B cell (primary cell): Measurements from ENCODE around the gene AMPH. TPM values are rescaled to one million over a fixed set of nuclear protein-coding genes. Genes with fewer than 3 reads are reported as not detected.

ENCODE experiments used
- ATAC-seq: fragments of 200-7000 bp; cut with Tn5 transposase; one replicate; pipeline ENCODE4 v1.10.0; 2021; ENCODE audit warnings: low read depth, mild to moderate bottlenecking, moderate number of reproducible peaks, moderate library complexity
- CTCF ChIA-PET: fragments of 350-600 bp; sonication (Branson Sonifier 250); formaldehyde crosslinking; loops from one replicate; lab custom pipeline; 2021; ENCODE audit warnings: antibody characterized with exemption, inconsistent platforms; lab: Charles Lee
- POLR2A ChIA-PET: fragments of 350-600 bp; sonication (Branson Sonifier 250); formaldehyde crosslinking; loops from one replicate; lab custom pipeline; 2021; ENCODE audit warnings: antibody characterized with exemption; lab: Charles Lee
- DNase-seq: peaks from one replicate; pipeline ENCODE4 v3.0.0; 2013
- H2AFZ ChIP-seq: 2 replicates; pipeline ENCODE4 v1.6.1; 2012; ENCODE audit warnings: mild to moderate bottlenecking, low read depth, low read length; ENCODE audit not compliant: insufficient read depth, poor library complexity, severe bottlenecking
- H3K27ac ChIP-seq, 2 donors: 1 replicate in 1 of 2; 2 replicates in 1 of 2; pipeline ENCODE4 v1.5.1; 2012 to 2013; ENCODE audit warnings: low read length in 2 of 2, mild to moderate bottlenecking in 2 of 2, moderate library complexity in 1 of 2
- H3K27me3 ChIP-seq, 4 experiments: fragments of 200-600 bp in 1 of 4; sonication (generic) in 1 of 4; replicated peaks in 1 of 4; 1 replicate in 2 of 4; 2 replicates in 2 of 4; pipeline versions ENCODE4 v1.6.1 to v1.7.0; 2013 to 2016; ENCODE audit warnings: low read length in 3 of 4, mild to moderate bottlenecking in 2 of 4, mixed read lengths in 1 of 4, moderate library complexity in 1 of 4; ENCODE audit not compliant: insufficient read depth in 4 of 4, control insufficient read depth in 3 of 4; ENCODE audit errors: control extremely low read depth in 1 of 4
- H3K36me3 ChIP-seq, 2 experiments: replicated peaks in 1 of 2; 1 replicate in 1 of 2; 2 replicates in 1 of 2; pipeline versions ENCODE4 v1.6.1 to v1.7.1; 2013; ENCODE audit warnings: low read length in 1 of 2; ENCODE audit not compliant: insufficient read depth in 2 of 2, control insufficient read depth in 1 of 2; ENCODE audit errors: control extremely low read depth in 1 of 2, extremely low read depth in 1 of 2
- H3K4me1 ChIP-seq, 2 donors: fragments of 200-600 bp in 1 of 2; sonication (generic) in 1 of 2; 1 replicate in 1 of 2; 2 replicates in 1 of 2; pipeline versions ENCODE4 v1.5.1 to v1.6.1; 2013 to 2017; ENCODE audit warnings: low read length in 2 of 2; ENCODE audit not compliant: control insufficient read depth in 2 of 2, insufficient read depth in 2 of 2
- H3K4me2 ChIP-seq: replicated peaks from 2 replicates; pipeline ENCODE3; 2012; ENCODE audit warnings: mild to moderate bottlenecking, low read depth, low read length; ENCODE audit not compliant: poor library complexity, severe bottlenecking
- H3K4me3 ChIP-seq, 5 experiments: fragments of 200-600 bp in 1 of 5; sonication (generic) in 1 of 5; 1 replicate in 3 of 5; 2 replicates in 2 of 5; pipeline versions ENCODE4 v1.5.1 to v1.7.0; 2011 to 2016; ENCODE audit warnings: low read length in 4 of 5, mild to moderate bottlenecking in 4 of 5, low read depth in 2 of 5, control low read depth in 1 of 5, moderate library complexity in 1 of 5; ENCODE audit not compliant: insufficient read depth in 1 of 5; ENCODE audit errors: control extremely low read depth in 1 of 5, extremely low read depth in 1 of 5
- H3K79me2 ChIP-seq: fragments of 200-600 bp; sonication (generic); one replicate; pipeline ENCODE4 v1.6.0; 2016; ENCODE audit warnings: low read length; ENCODE audit not compliant: control insufficient read depth, insufficient read depth
- H3K9ac ChIP-seq: fragments of 200-600 bp; sonication (generic); 2 replicates; pipeline ENCODE4 v1.6.1; 2017; ENCODE audit warnings: mild to moderate bottlenecking, low read length, moderate library complexity
- H3K9me3 ChIP-seq, 3 donors: one replicate each; pipeline versions ENCODE4 v1.6.1 to v1.7.1; 2013; ENCODE audit warnings: low read length in 2 of 3; ENCODE audit not compliant: control insufficient read depth in 2 of 3, insufficient read depth in 1 of 3; ENCODE audit errors: control extremely low read depth in 1 of 3
- H4K20me1 ChIP-seq: 2 replicates; pipeline ENCODE4 v1.6.0; 2012; ENCODE audit warnings: mild to moderate bottlenecking, low read length; ENCODE audit not compliant: insufficient read depth, control insufficient read depth, poor library complexity, severe bottlenecking
- H3K27ac Mint-ChIP-seq: one replicate; pipeline ENCODE4 v1.8.0; 2021; ENCODE audit warnings: mixed read lengths
- H3K27me3 Mint-ChIP-seq: one replicate; pipeline ENCODE4 v1.8.0; 2021; ENCODE audit warnings: mixed read lengths
- H3K4me1 Mint-ChIP-seq: one replicate; pipeline ENCODE4 v1.8.0; 2021; ENCODE audit warnings: mixed read lengths
- H3K4me3 Mint-ChIP-seq: one replicate; pipeline ENCODE4 v1.8.0; 2021; ENCODE audit warnings: mixed read lengths
- H3K9me3 Mint-ChIP-seq: one replicate; pipeline ENCODE4 v1.8.0; 2022; ENCODE audit warnings: mixed read lengths; ENCODE audit not compliant: insufficient read depth
- CTCF ChIP-seq: fragments of 200-600 bp; IDR thresholded peaks from one replicate; pipeline ENCODE4 v1.8.0; 2022; ENCODE audit warnings: antibody characterized with exemption, mild to moderate bottlenecking
- EZH2 ChIP-seq: IDR thresholded peaks from 2 replicates; pipeline ENCODE4 v1.6.1; 2012; ENCODE audit warnings: borderline replicate concordance, low read depth, mild to moderate bottlenecking, moderate library complexity, low read length; ENCODE audit not compliant: insufficient read depth, poor library complexity, severe bottlenecking
- WGBS: methylation state at CpG from one replicate; pipeline ENCODE4 v1.1.5; 2013; ENCODE audit warnings: missing lambda C conversion rate; ENCODE audit not compliant: insufficient coverage; 5-methylcytosine and 5-hydroxymethylcytosine counted together
- intact Hi-C: fragments of 100-400 bp; cut with micrococcal nuclease; formaldehyde crosslinking; loops from one replicate; pipeline ENCODE4 v1.10.0; 2022
- polyA plus RNA-seq: library from polyadenylated mRNA; depleted of rRNA; stranded (reverse); fragments of >200 nt; gene quantifications from 2 replicates; pipeline ENCODE4 v1.2.3, GENCODE V29; 2012
- total RNA-seq, 2 donors: library from RNA; stranded (reverse); fragments of 120-200 nt in 1 of 2; gene quantifications; 1 replicate in 1 of 2; 2 replicates in 1 of 2; pipeline versions ENCODE4 v1.2.3 to v1.2.4, GENCODE V29; 2013 to 2022

Gene AMPH
- total and polyA plus RNA-seq, 2 donors (not counting 1 experiment from before 2014, with no cell fraction given) = not detected

- TF ChIP-seq CTCF = no peak
- TF ChIP-seq EZH2 = no peak
- no peak overlapping the region for H3K27ac Mint-ChIP-seq
- H3K4me3 Mint-ChIP-seq = no peak overlapping the region
- ATAC-seq (no peak), DNase-seq (peak; percentile 31)
- Histone ChIP-seq H4K20me1 (no peaks in the 10 kb centered on the region), H3K79me2 (no peaks in the 10 kb centered on the region), H3K4me1 (peaks cover 14 to 15% of the 10 kb centered on the region in 2 donors), H3K27me3 (no peaks in the 10 kb centered on the region), H3K9me3 (no peaks in the 10 kb centered on the region), H3K4me3 (no peak overlapping the region), H3K9ac (no peak overlapping the region), H3K36me3 (no peaks in the 10 kb centered on the region), H2AFZ (peak overlapping the region; percentile 36), H3K4me2 (peak overlapping the region; percentile 13), H3K27ac (no peak overlapping the region)
- intact Hi-C loops = no loop called here
- ChIA-PET CTCF (interaction anchor here (0.6 to 1.4 kb wide), 3 partner anchors 10 to 267 kb away, joined by 3 to 6 read pairs (median 4); no protein-coding TSS in a partner anchor), POLR2A (no interaction called here)
- peaks cover 4% of the 10 kb centered on the region for H3K27me3 Mint-ChIP-seq
- H3K9me3 Mint-ChIP-seq = no peaks in the 10 kb centered on the region
- 22% methylated on average over 5 of the region's 5 CpGs for WGBS
- H3K4me1 Mint-ChIP-seq = peaks cover 20% of the 10 kb centered on the region
These were observed 237.3 kb downstream of the AMPH start for GRCh38 chr7:38393874-38394273.

- Histone ChIP-seq H3K9me3 (no peaks in the 10 kb centered on the region), H3K4me3 (no peak overlapping the region), H4K20me1 (no peaks in the 10 kb centered on the region), H3K27ac (no peak overlapping the region), H3K4me2 (no peak overlapping the region), H3K27me3 (no peaks in the 10 kb centered on the region), H3K79me2 (no peaks in the 10 kb centered on the region), H3K4me1 (peaks cover 14 to 15% of the 10 kb centered on the region in 2 donors), H3K36me3 (no peaks in the 10 kb centered on the region), H3K9ac (no peak overlapping the region), H2AFZ (no peak overlapping the region)
- no peak for ATAC-seq
- POLR2A ChIA-PET = no interaction called here
- intact Hi-C loops = no loop called here
- CTCF ChIA-PET = interaction anchor here (1.0 to 2.1 kb wide), 2 partner anchors 15 to 23 kb away, joined by 3 to 7 read pairs; no protein-coding TSS in a partner anchor
- Mint-ChIP-seq H3K4me3 (no peak overlapping the region), H3K9me3 (no peaks in the 10 kb centered on the region), H3K27ac (no peak overlapping the region), H3K27me3 (no peaks in the 10 kb centered on the region), H3K4me1 (peaks cover 17% of the 10 kb centered on the region)
- 94% methylated on average over 11 of the region's 13 CpGs for WGBS
- TF ChIP-seq EZH2 = no peak
- TF ChIP-seq CTCF = no peak
- no peak for DNase-seq
These were observed 239.4 kb downstream of the AMPH start for GRCh38 chr7:38391751-38392150.
